NCI-H526 (cell line): ENCODE data around the gene RGSL1.
"Not testable (repeated sequence)": the region's sequence is repeated elsewhere in the genome, so short reads cannot be mapped to it uniquely, and the experiment has no call there.

Experiments
- DNase-seq, 2 experiments: peaks; one replicate each; lab custom pipeline; 2025; lab: John Stamatoyannopoulos, UW

Gene RGSL1

GRCh38 chr1:182446033-182446669, 3.8 kb upstream of the RGSL1 start:
- DNase-seq = peak; percentile 81 to 86

- not testable (repeated sequence) for DNase-seq
These were observed 2.8 kb upstream of the RGSL1 start for GRCh38 chr1:182447124-182447523.

GRCh38 chr1:182447660-182448059, 2.3 kb upstream of the RGSL1 start:
- DNase-seq = no peak

GRCh38 chr1:182453631-182454030, 3.7 kb downstream of the RGSL1 start:
- DNase-seq = no peak

GRCh38 chr1:182457844-182458243, 7.9 kb downstream of the RGSL1 start:
- DNase-seq = no peak

GRCh38 chr1:182459949-182460348, 10.0 kb downstream of the RGSL1 start:
- DNase-seq = no peak

- no peak for DNase-seq
These were observed 10.6 kb downstream of the RGSL1 start for GRCh38 chr1:182460550-182460951.

- no peak for DNase-seq
These were observed 23.6 kb downstream of the RGSL1 start for GRCh38 chr1:182473556-182473955.

- no peak for DNase-seq
These were observed 26.7 kb downstream of the RGSL1 start for GRCh38 chr1:182476625-182477024.

- DNase-seq = no peak
These were observed 28.3 kb downstream of the RGSL1 start for GRCh38 chr1:182478238-182478637.

- no peak for DNase-seq
These were observed 34.1 kb downstream of the RGSL1 start for GRCh38 chr1:182484067-182484466.

GRCh38 chr1:182484531-182485257, 34.7 kb downstream of the RGSL1 start:
- DNase-seq = peak; percentile 20 to 55

GRCh38 chr1:182485861-182486260, 35.9 kb downstream of the RGSL1 start:
- DNase-seq = no peak

GRCh38 chr1:182488803-182489202, 38.9 kb downstream of the RGSL1 start:
- DNase-seq = no peak

GRCh38 chr1:182493063-182493462, 43.1 kb downstream of the RGSL1 start:
- no peak for DNase-seq

GRCh38 chr1:182495002-182495401, 45.1 kb downstream of the RGSL1 start:
- DNase-seq = no peak

- no peak for DNase-seq
These were observed 45.7 kb downstream of the RGSL1 start for GRCh38 chr1:182495693-182496092.

GRCh38 chr1:182507685-182508084, 57.7 kb downstream of the RGSL1 start:
- DNase-seq = no peak

- peak in 1 of 2 experiments; percentile 53 for DNase-seq
These were observed 65.6 kb downstream of the RGSL1 start for GRCh38 chr1:182515556-182515955.

GRCh38 chr1:182520736-182521135, 70.8 kb downstream of the RGSL1 start:
- no peak for DNase-seq

- no peak for DNase-seq
These were observed 75.4 kb downstream of the RGSL1 start for GRCh38 chr1:182525342-182525741.

GRCh38 chr1:182527680-182528079, 77.7 kb downstream of the RGSL1 start:
- DNase-seq = peak in 1 of 2 experiments; percentile 58

GRCh38 chr1:182528206-182528605, 78.3 kb downstream of the RGSL1 start:
- DNase-seq = not testable (repeated sequence)

- DNase-seq = no peak
These were observed 84.0 kb downstream of the RGSL1 start for GRCh38 chr1:182533896-182534295.
